ENCODE results near the gene ZFAND5. TPM values are rescaled to one million over a fixed set of nuclear protein-coding genes. Genes with fewer than 3 reads are reported as not detected.

Gene ZFAND5
- total RNA-seq, 1 experiment from 2014 or later: 84.1 TPM

DNA sequence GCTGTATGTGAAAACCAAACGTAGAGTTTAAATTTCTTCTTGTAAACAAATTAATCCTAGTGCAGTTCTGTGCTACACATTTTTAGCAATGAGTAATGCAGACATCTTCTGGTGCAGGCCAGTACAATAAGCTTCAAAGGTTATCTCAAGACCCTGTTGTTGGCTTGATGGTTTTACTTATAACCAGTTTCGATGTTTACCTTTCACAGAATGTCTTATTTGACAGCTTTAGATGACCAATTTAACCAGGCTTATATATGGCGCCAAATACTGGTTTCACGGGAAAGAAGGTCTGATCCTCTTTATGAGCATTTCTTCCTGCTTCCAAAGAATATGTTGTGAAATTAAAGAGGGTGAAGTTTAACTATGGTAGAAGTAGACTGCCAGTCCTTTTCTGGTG, 9.9 kb downstream of the ZFAND5 start:
- no peak for DNase-seq
- H3K27ac ChIP-seq (ENCODE audit: low read length): no peak overlapping the region
- no TSS peak for BruUV-seq (replicated peaks)
- no peak overlapping the region for H3K4me2 ChIP-seq (ENCODE audit: low read length)
- no peaks in the 10 kb centered on the region for H3K9me2 ChIP-seq (replicated peaks; ENCODE audit: low read length)
- peaks cover 62% of the 10 kb centered on the region for H3K36me3 ChIP-seq (ENCODE audit: low read depth, low read length)
- no peak overlapping the region for H2AFZ ChIP-seq (ENCODE audit: low read length)
- no peak overlapping the region for H3K4me3 ChIP-seq (ENCODE audit: low read length)
- POLR2A ChIA-PET (ENCODE audit: unreplicated experiment): no interaction called here
- H3F3A ChIP-seq (ENCODE audit: low read length, unreplicated experiment): no peaks in the 10 kb centered on the region
- peaks cover 20% of the 10 kb centered on the region for H3K4me1 ChIP-seq (ENCODE audit: insufficient read depth, low read length)
- peaks cover 37% of the 10 kb centered on the region for H3K79me2 ChIP-seq (ENCODE audit: low read length)
- ATAC-seq: no peak
- peaks cover 41% of the 10 kb centered on the region for H4K20me1 ChIP-seq (ENCODE audit: low read length)
- H3K9ac ChIP-seq (ENCODE audit: low read length): no peak overlapping the region
- H3K9me3 ChIP-seq (ENCODE audit: low read length): no peaks in the 10 kb centered on the region
- CTCF ChIA-PET: no interaction called here
- H3K27me3 ChIP-seq (ENCODE audit: low read length): no peaks in the 10 kb centered on the region
- TF ChIP-seq, protein P1, sequence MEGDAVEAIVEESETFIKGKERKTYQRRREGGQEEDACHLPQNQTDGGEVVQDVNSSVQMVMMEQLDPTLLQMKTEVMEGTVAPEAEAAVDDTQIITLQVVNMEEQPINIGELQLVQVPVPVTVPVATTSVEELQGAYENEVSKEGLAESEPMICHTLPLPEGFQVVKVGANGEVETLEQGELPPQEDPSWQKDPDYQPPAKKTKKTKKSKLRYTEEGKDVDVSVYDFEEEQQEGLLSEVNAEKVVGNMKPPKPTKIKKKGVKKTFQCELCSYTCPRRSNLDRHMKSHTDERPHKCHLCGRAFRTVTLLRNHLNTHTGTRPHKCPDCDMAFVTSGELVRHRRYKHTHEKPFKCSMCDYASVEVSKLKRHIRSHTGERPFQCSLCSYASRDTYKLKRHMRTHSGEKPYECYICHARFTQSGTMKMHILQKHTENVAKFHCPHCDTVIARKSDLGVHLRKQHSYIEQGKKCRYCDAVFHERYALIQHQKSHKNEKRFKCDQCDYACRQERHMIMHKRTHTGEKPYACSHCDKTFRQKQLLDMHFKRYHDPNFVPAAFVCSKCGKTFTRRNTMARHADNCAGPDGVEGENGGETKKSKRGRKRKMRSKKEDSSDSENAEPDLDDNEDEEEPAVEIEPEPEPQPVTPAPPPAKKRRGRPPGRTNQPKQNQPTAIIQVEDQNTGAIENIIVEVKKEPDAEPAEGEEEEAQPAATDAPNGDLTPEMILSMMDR (conservative IDR thresholded peaks at IDR 0.05; ENCODE audit: low read depth, low read length): no peak
- TF ChIP-seq EZH2 (IDR thresholded peaks at IDR 0.05; ENCODE audit: low read length, unreplicated experiment) (no peak), EZH2phosphoT487 (IDR thresholded peaks at IDR 0.05; ENCODE audit: borderline replicate concordance, low read length) (no peak)
- intact Hi-C loops (cut with micrococcal nuclease): no loop called here

DNA sequence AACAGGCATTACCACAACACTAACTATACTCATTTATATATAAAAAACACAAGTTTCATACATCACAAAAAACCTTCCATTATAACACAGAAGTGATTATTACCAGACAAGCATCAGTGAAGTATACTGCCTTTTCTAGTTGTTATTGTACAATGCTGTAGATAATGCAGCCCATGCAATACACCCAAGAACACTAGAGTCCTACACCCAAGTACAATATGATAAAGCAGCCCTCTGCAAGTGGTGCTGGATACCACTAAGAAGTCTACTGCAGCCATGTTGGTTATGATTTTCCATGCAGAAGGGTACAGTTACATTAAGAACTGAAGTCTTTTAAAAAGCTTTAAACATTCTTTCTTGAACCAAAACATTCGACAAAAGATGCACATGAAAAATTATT, 10.3 kb downstream of the ZFAND5 start:
- TF ChIP-seq EZH2phosphoT487 (IDR thresholded peaks at IDR 0.05; ENCODE audit: borderline replicate concordance, low read length) (no peak), EZH2 (IDR thresholded peaks at IDR 0.05; ENCODE audit: low read length, unreplicated experiment) (no peak)
- TF ChIP-seq, protein P1 (conservative IDR thresholded peaks at IDR 0.05; ENCODE audit: low read depth, low read length): no peak
- H3K4me2 ChIP-seq (ENCODE audit: low read length): no peak overlapping the region
- ChIA-PET POLR2A (ENCODE audit: unreplicated experiment) (no interaction called here), CTCF (no interaction called here)
- no peaks in the 10 kb centered on the region for H3K9me2 ChIP-seq (replicated peaks; ENCODE audit: low read length)
- peaks cover 57% of the 10 kb centered on the region for H3K36me3 ChIP-seq (ENCODE audit: low read depth, low read length)
- no peaks in the 10 kb centered on the region for H3K9me3 ChIP-seq (ENCODE audit: low read length)
- no peak overlapping the region for H2AFZ ChIP-seq (ENCODE audit: low read length)
- no TSS peak for BruUV-seq (replicated peaks)
- no peaks in the 10 kb centered on the region for H3K27me3 ChIP-seq (ENCODE audit: low read length)
- DNase-seq (no peak), ATAC-seq (no peak)
- H3K4me1 ChIP-seq (ENCODE audit: insufficient read depth, low read length): peaks cover 20% of the 10 kb centered on the region
- peaks cover 36% of the 10 kb centered on the region for H4K20me1 ChIP-seq (ENCODE audit: low read length)
- no peaks in the 10 kb centered on the region for H3F3A ChIP-seq (ENCODE audit: low read length, unreplicated experiment)
- no peak overlapping the region for H3K27ac ChIP-seq (ENCODE audit: low read length)
- intact Hi-C loops (cut with micrococcal nuclease): loop anchor here (5.0 kb wide), 1 partner anchor 37 kb away; no protein-coding TSS in a partner anchor
- no peak overlapping the region for H3K9ac ChIP-seq (ENCODE audit: low read length)
- peaks cover 32% of the 10 kb centered on the region for H3K79me2 ChIP-seq (ENCODE audit: low read length)
- no peak overlapping the region for H3K4me3 ChIP-seq (ENCODE audit: low read length)

DNA sequence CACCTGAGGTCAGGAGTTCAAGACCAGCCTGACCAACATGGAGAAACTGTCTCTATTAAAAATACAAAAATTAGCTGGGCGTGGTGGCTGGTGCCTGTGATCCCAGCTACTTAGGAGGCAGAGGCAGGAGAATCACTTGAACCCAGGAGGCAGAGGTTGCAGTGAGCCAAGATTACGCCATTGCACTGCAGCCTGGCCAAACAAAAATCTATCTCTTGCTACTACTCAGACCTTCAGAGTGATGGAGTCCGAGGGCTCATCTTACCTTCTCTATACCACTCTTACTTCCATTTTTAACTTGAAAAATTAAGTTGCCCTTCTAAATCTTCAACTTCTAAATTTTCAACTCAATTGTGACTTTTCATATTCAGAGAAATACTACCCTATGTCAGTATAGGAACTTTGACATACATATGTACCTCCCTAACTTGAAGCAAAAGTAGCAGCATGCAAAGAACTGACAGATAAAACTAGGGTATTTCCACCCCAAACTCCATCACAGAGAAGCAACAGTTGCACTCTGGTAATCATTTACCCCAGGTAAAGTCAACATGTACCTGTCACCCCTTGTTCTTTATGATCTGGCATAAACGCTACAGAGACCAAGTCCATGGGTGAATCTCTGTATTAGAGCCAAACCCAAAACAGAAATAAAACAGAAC, 11.4 kb downstream of the ZFAND5 start:
- H3F3A ChIP-seq (ENCODE audit: low read length, unreplicated experiment): no peaks in the 10 kb centered on the region
- no peak overlapping the region for H2AFZ ChIP-seq (ENCODE audit: low read length)
- no peaks in the 10 kb centered on the region for H3K9me2 ChIP-seq (replicated peaks; ENCODE audit: low read length)
- H4K20me1 ChIP-seq (ENCODE audit: low read length): peaks cover 25% of the 10 kb centered on the region
- DNase-seq: no peak
- H3K27ac ChIP-seq (ENCODE audit: low read length): no peak overlapping the region
- no peaks in the 10 kb centered on the region for H3K9me3 ChIP-seq (ENCODE audit: low read length)
- POLR2A ChIA-PET (ENCODE audit: unreplicated experiment): no interaction called here
- H3K4me3 ChIP-seq (ENCODE audit: low read length): no peak overlapping the region
- intact Hi-C loops (cut with micrococcal nuclease): loop anchor here (5.0 kb wide), 1 partner anchor 36 kb away; no protein-coding TSS in a partner anchor
- no TSS peak for BruUV-seq (replicated peaks)
- H3K4me1 ChIP-seq (ENCODE audit: insufficient read depth, low read length): peaks cover 20% of the 10 kb centered on the region
- no peaks in the 10 kb centered on the region for H3K27me3 ChIP-seq (ENCODE audit: low read length)
- no peak overlapping the region for H3K4me2 ChIP-seq (ENCODE audit: low read length)
- CTCF ChIA-PET: no interaction called here
- peaks cover 46% of the 10 kb centered on the region for H3K36me3 ChIP-seq (ENCODE audit: low read depth, low read length)
- ATAC-seq: no peak
- peaks cover 21% of the 10 kb centered on the region for H3K79me2 ChIP-seq (ENCODE audit: low read length)
- TF ChIP-seq EZH2 (IDR thresholded peaks at IDR 0.05; ENCODE audit: low read length, unreplicated experiment) (no peak), EZH2phosphoT487 (IDR thresholded peaks at IDR 0.05; ENCODE audit: borderline replicate concordance, low read length) (no peak)
- TF ChIP-seq, protein P1 (conservative IDR thresholded peaks at IDR 0.05; ENCODE audit: low read depth, low read length): no peak
- no peak overlapping the region for H3K9ac ChIP-seq (ENCODE audit: low read length)

Data from PC-3 (cell line).